Nucleus accumbens (tissue), 56 donors: Measurements from ENCODE around the gene GNPDA2.
"Not testable (repeated sequence)": the region's sequence is repeated elsewhere in the genome, so short reads cannot be mapped to it uniquely, and the experiment has no call there.

Experiments
- DNase-seq, 56 donors: peaks; one replicate each; lab custom pipeline; 2025; lab: John Stamatoyannopoulos, UW

GNPDA2 gene

GRCh38 chr4:44726038-44726871, at the start of gene GNPDA2:
GNPDA2 (minus strand) TSS chr4:44726556; CDS start chr4:44722207, 4,349 bp downstream.
- peak; percentile 23 to 93 (median 83) for DNase-seq

DNA sequence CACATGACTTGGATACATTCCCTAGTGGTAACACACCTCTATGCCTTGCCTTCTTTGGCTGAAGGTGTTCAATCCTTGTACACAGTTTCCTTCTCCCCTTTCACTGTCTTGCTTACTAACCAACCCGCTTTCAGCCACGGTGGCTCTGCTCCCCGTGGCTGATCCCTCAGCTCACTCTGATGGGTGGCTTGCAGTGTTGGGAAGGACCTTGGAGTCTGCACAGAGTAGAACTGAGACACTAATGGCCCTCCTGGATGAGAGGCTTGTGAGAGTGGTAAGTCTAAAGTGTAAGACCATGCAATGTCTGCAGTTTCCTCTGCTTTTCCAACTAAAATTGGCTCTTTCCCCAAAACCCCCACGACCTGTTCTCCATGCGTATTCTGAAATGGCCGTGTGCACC, 46.0 kb upstream of the GNPDA2 start:
- no peak for DNase-seq

GRCh38 chr4:44771789-44772188, 45.4 kb upstream of the GNPDA2 start:
- DNase-seq: no peak

- DNase-seq: no peak
Observed at GRCh38 chr4:44766453-44766852, 40.1 kb upstream of the GNPDA2 start.

- DNase-seq: no peak
Observed at GRCh38 chr4:44765116-44765515, 38.8 kb upstream of the GNPDA2 start.

DNA sequence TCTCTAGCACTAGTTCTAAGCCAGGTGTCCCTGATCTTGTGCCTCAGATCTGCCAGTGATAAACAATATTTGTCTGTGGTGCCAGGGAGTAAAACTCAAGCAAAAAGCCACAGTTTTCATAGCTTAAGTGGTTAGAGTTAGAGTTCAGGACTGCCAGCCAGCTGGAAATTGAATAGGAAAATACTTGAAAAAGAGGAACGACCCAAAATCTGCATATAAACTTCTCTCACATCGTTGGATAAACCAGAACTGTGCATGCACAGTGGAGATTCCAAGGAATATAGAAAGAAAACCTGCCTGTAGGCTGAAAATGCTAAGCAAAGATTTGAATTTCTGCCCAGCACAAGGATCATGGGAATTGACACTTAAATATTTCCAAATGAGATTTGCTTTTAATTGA, 35.0 kb upstream of the GNPDA2 start:
- DNase-seq: no peak

DNA sequence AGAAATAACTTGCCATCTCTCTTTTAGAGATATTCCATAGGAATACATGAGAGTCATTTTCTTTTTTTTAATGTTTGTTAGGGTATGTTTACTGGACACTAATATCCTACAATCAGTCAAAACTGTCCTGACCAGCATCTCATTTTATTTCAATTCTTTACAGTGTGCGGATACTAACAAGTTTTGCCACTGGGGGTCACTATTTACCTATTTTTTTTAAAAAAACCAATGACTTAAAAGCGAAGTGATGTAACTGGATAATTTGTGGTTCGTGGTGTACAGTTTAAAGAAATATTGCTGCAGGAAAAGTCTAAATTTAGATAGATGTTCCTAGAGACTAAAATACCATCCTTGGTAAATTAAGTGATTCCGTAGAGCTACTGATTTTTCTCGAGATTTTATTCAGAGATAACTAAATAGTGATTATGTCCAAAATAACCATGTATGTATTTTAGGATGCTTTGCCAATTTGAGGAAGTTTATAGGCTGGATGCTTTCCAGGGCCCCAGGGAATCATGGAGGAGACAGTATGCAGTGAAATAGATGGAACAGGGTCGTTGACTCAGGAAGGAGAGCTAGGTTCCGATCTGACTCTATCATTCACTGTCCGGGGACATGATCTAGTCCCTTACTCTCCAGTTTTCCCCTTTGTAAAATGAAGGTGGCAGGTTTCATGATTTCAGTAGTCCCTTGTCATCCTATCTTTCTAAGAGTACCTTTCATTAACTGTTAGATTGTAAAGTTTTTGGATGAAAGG, 34.0 kb upstream of the GNPDA2 start:
- peak in 1 of 56 donors; percentile 3 for DNase-seq

DNA sequence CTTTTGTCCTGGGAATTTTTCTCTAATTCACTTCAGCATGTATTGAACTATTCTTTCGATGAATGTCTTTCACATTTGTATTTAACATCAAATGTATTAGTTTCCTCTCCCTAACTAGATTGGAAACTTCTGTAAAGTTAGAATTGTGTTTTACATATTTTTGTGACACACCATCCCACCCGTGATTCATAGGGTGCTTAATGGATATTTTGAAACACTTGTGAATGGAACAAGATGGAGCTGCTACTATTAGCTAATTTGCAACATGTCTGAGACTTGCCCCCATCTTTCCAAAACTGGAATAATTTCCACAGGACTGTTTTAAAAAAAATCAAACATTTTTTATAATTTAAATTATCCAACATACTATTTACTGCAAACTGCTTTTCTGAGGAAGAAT, 30.2 kb upstream of the GNPDA2 start:
- DNase-seq: no peak

DNA sequence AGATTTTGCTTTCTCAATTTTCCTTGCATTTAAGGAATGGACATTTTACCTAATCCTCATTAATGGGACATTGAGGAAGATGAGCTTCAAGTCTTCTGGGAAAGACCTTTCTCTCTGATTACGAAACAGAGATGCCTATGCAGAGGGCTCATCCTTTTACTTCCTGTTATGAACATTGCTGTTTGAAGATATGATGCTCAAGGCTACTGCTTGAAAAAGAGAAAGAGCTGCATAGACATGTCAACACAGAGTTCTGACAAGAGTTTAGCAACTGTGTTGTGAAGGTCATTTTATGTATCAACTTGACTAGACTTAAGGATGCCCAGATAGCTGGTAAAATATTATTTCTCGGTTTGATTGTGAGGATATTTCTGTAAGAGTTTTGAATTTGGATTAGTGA, 13.8 kb upstream of the GNPDA2 start:
- no peak for DNase-seq

DNA sequence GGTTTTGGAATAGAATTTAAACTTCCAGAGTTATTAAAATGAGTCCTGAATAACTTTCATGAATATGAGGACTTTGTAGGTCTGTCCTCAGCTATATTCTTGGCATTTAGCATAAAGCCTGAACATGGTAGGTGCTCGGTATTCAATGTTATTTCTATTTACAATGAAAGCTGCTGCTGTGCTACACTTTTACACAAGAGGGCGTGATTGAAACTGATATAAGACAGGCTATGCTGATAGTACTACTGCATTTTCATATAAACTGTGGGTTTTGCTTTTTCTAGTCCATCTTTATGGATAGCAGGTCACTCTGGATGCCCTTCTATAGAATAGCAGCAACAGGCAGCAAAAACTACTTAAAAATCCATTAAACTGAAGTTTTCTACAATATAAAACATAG, 12.3 kb upstream of the GNPDA2 start:
- no peak for DNase-seq

- no peak for DNase-seq
Observed at GRCh38 chr4:44736900-44737299, 10.5 kb upstream of the GNPDA2 start.

DNA sequence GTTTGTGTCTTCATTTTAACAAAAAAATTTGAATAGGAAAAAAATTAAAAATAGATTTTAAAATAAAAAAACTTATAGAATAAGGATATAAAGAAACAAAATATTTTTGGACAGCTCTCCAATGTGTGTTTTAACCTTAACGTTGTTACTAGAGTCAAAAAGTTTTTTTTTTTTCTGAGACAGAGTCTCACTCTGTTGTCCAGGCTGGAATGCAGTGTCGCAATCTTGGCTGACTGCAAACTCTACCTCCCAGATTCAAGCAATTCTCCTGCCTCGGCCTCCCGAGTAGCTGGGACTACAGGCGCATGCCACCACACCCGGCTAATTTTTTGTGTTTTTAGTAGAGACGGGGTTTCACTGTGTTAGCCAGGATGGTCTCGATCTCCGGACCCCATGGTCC, 2.3 kb upstream of the GNPDA2 start:
- not testable (repeated sequence) for DNase-seq

- no peak for DNase-seq
Observed at GRCh38 chr4:44727471-44727870, 1.1 kb upstream of the GNPDA2 start.

GRCh38 chr4:44725726-44726037, 674 bp downstream of the GNPDA2 start:
- DNase-seq: peak in 1 of 56 donors; percentile 58

GRCh38 chr4:44725166-44725565, 1.2 kb downstream of the GNPDA2 start:
- DNase-seq: no peak

DNA sequence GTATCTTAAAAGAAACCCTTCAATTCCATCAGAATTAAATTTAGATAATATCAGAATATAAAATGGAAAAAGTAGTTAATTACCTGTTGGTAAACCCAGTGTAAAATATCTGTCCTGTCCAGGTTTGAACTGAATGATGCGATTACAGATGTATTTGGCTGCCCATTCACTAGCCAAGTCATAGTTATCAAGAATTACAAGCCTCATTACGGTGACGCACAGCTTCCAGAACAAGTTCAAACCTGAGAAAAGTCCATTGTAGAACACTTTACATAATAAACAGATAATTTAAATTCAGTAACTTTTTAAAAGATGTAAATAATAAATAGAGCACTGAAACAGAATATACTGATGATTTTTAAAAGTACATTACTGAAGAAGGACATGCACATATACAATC, 4.4 kb downstream of the GNPDA2 start:
- DNase-seq: no peak

DNA sequence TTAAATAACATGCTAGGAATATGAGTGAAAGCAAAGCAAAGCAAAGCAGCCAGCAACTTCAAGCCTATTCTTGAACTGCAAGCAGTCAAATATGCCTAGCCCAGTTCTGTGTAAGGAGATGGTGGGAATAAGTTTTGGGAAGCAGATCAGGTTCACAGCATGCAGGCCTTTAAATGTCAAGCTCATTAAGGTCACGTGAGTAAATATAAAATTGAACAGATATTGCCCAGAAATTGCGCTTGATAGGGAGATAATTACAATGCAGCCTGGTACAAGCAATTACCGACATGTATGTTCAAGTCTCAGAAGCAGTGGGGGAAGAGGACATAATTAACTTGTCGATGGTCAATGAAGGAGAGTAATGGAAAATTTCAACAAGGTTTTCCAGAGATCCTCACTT, 6.0 kb downstream of the GNPDA2 start:
- DNase-seq: no peak

DNA sequence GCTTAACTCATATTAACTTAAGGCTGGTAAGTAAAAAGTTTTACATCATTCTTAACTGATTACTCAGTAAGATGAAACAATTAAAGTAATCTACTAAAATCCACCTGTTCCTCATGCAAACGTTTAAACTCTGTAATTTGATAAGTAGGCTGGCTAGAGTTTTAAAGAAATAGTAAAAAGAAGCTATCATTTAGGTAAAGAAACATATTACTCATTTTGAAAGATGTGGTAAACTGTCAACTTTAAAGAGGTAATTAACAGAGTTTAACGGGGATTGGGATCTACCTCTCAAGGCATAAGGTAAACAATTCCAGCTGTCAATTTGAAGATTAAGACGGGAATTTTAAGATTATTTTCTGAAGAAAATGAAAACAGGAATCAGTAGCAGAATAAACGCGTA, 9.8 kb downstream of the GNPDA2 start:
- DNase-seq: no peak

GRCh38 chr4:44713125-44713524, 13.2 kb downstream of the GNPDA2 start:
- no peak for DNase-seq

DNA sequence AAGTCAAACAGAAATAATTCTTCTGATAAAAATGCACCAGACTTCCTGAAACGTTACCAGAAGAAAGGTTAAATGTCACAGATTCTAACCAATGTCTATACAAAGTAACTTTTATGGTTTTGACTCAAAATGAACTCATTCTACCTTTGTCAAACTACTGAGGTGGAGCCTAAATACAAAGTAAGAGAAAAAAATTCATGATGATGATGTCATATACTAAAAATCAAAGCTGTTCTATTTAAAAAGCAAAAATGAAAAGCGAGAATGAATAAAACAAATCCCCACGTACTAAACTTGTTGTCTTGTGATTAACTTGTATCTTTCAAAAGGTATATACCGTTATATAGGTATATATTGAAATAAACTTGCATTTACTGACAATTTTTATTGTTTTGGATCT, 21.7 kb downstream of the GNPDA2 start:
- no peak for DNase-seq

DNA sequence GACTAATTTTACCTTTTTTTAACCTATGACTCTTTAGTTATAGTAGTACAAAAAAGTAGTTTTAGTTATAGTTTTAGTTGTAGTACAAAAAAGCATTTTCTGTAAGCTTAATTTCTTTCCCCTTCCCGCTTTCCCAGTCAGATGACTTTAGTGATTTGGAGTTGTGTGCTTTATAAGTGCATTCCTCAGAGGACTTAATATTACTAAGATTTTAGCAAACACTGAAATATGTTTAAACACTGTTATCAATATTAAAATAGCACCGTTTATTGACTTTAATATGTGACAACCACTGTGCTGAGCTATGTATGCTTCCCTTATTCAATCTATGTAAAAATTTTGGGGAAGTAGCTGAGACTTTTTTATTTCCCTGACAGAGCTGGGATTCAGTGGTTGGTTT, 25.3 kb downstream of the GNPDA2 start:
- DNase-seq: no peak

GRCh38 chr4:44700427-44700826, 25.9 kb downstream of the GNPDA2 start:
- no peak for DNase-seq
